Activated naive CD4-positive, alpha-beta T cell treated with anti-CD3 and anti-CD28 coated beads for 36 hours (primary cell): ENCODE measurements around the gene LUZP1. TPM values are rescaled to one million over a fixed set of nuclear protein-coding genes. Genes with fewer than 3 reads are reported as not detected.
"Not testable (repeated sequence)": the region's sequence is repeated elsewhere in the genome, so short reads cannot be mapped to it uniquely, and the experiment has no call there.

ENCODE experiments used
- CTCF ChIA-PET: fragments of 350-600 bp; sonication (Branson Sonifier 250); formaldehyde crosslinking; loops from one replicate; lab custom pipeline; 2021; ENCODE audit warnings: antibody characterized with exemption; lab: Charles Lee
- DNase-seq: peaks from one replicate; pipeline ENCODE4 v3.0.0-alpha.2; 2020
- H3K27ac Mint-ChIP-seq: one replicate; pipeline ENCODE4 v1.8.0; 2021; ENCODE audit warnings: mild to moderate bottlenecking, mixed read lengths
- H3K27me3 Mint-ChIP-seq: one replicate; pipeline ENCODE4 v1.8.0; 2021; ENCODE audit warnings: low read depth, mixed read lengths
- H3K36me3 Mint-ChIP-seq: one replicate; pipeline ENCODE4 v1.8.0; 2021; ENCODE audit warnings: low read depth, mixed read lengths
- H3K4me1 Mint-ChIP-seq: one replicate; pipeline ENCODE4 v1.8.0; 2021; ENCODE audit warnings: low read depth, mixed read lengths
- H3K4me3 Mint-ChIP-seq: one replicate; pipeline ENCODE4 v1.8.0; 2021; ENCODE audit warnings: mild to moderate bottlenecking, moderate library complexity, mixed read lengths
- H3K9me3 Mint-ChIP-seq: one replicate; pipeline ENCODE4 v1.8.0; 2021; ENCODE audit warnings: mixed read lengths
- intact Hi-C: fragments of 100-400 bp; cut with micrococcal nuclease; formaldehyde crosslinking; loops from one replicate; pipeline ENCODE4 v1.15.1; 2023
- total RNA-seq, 2 experiments: library from RNA; stranded (reverse); gene quantifications; one replicate each; pipeline ENCODE4 v1.2.3, GENCODE V29; 2021

The LUZP1 gene
- total RNA-seq, 2 experiments from 2014 or later, result 12.6 to 13.7 TPM

DNA sequence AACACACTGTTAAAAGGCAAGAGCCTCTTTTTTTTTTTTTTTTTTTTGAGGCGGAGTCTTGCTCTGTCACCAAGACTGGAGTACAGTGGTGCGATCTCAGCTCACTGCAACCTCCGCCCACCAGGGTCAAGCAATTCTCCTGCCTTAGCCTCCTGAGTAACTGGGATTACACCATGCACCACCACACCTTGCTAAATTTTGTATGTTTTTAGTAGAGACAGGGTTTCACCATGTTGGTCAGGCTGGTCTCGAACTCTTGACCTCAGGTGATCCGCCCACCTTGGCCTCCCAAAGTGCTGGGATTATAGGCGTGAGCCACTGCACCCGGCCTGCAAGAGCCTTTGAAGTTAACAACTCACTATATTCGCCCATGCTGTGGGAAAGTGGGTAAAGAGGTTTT, 39.1 kb upstream of the LUZP1 start:
- DNase-seq, H3K4me1 Mint-ChIP-seq, H3K4me3 Mint-ChIP-seq, CTCF ChIA-PET, intact Hi-C loops, H3K36me3 Mint-ChIP-seq, H3K27ac Mint-ChIP-seq, H3K9me3 Mint-ChIP-seq: not testable (repeated sequence)
- peaks cover 11% of the 10 kb centered on the region for H3K27me3 Mint-ChIP-seq

- Mint-ChIP-seq H3K4me3 (no peak overlapping the region), H3K9me3 (no peaks in the 10 kb centered on the region), H3K36me3 (no peaks in the 10 kb centered on the region), H3K27ac (no peak overlapping the region), H3K4me1 (no peaks in the 10 kb centered on the region), H3K27me3 (peaks cover 2% of the 10 kb centered on the region)
- intact Hi-C loops, result no loop called here
- DNase-seq, result no peak
- CTCF ChIA-PET, result interaction anchor here (0.6 kb wide), 1 partner anchor 351 kb away, joined by 3 read pairs; no protein-coding TSS in a partner anchor
These were observed 33.6 kb upstream of the LUZP1 start for GRCh38 chr1:23202263-23202749.

DNA sequence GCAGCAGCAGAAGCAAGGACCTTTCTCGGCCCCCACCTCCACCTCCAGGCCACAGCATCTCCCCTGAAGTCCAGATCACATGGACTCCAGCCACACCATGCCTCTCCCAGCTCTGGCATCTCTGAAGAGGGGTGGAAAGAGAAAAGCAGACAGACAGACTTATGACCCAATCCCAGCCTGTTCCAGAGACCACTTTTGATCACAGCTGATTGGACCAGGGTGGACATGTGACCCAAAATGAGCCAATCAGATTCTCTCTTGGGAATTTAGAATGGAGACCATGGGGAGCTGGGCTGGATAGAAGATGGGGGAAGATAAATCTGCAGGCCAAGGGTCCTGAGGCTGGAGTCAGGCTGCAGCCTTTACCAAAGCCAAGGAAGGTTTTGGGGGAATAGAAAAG, 32.2 kb upstream of the LUZP1 start:
- intact Hi-C loops, result no loop called here
- no peaks in the 10 kb centered on the region for H3K4me1 Mint-ChIP-seq
- CTCF ChIA-PET, result interaction anchor here (1.0 kb wide), 1 partner anchor 13 kb away, joined by 3 read pairs; no protein-coding TSS in a partner anchor
- no peak overlapping the region for H3K4me3 Mint-ChIP-seq
- no peak for DNase-seq
- H3K27me3 Mint-ChIP-seq, result peaks cover 2% of the 10 kb centered on the region
- H3K9me3 Mint-ChIP-seq, result no peaks in the 10 kb centered on the region
- H3K27ac Mint-ChIP-seq, result no peak overlapping the region
- H3K36me3 Mint-ChIP-seq, result no peaks in the 10 kb centered on the region

DNA sequence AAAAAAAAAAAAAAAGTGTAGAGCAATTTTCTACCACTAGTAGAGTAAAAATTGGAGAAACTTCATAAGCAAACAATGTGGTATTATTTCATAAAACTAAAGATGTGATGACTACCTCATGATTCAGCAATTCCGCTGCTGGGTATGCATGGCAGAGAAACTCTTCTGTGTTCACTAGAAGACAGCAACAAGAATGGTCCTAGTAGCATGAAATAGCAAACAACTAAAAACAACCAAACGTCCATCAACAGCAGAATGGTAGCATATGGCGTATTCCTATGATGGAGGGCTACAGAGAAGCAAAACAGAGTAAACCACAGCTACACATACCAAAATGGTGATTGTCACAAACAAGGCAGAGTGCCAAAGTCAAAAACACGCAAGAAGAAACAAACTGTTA, 29.7 kb upstream of the LUZP1 start:
- intact Hi-C loops, result no loop called here
- CTCF ChIA-PET, result no interaction called here
- no peak for DNase-seq
- no peaks in the 10 kb centered on the region for H3K4me1 Mint-ChIP-seq
- H3K9me3 Mint-ChIP-seq, result no peaks in the 10 kb centered on the region
- H3K4me3 Mint-ChIP-seq, result no peak overlapping the region
- peaks cover 4% of the 10 kb centered on the region for H3K27me3 Mint-ChIP-seq
- no peak overlapping the region for H3K27ac Mint-ChIP-seq
- H3K36me3 Mint-ChIP-seq, result no peaks in the 10 kb centered on the region

DNA sequence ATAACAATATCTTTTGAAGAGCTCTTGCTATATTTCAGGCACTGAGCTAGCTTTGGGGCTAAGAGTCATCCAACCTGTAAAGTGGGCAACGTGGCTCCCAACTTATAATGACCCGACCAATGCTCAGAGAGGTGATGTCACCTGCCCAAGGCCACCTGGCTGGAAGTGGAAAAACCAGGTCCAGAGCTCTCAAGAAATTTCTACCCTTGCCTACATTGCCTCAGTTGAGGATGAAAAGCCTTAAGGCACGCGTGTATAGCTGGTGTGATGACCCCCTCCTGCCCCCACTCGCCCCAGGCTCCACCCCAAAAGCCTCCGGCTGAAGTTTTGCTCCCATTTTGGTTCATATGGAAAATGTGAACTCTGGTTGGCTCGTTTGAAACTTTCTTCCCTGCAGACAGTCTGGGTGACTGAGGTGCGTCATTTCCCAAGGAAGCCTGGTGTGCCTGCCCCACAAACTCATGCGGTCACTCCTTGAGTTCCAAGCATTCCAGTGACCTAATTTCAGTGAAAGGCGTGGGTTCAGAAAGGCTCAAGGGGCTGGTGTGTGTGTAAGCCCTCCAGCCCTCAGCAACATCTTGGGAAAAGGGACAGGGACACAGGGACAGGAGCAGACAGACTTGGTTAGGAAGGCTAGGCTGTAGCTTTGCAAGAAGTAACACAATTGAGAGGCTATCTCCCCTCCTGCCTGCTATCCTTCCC, 28.1 kb upstream of the LUZP1 start:
- no peak overlapping the region for H3K4me3 Mint-ChIP-seq
- H3K9me3 Mint-ChIP-seq, result no peaks in the 10 kb centered on the region
- no peak for DNase-seq
- peaks cover 4% of the 10 kb centered on the region for H3K27me3 Mint-ChIP-seq
- H3K4me1 Mint-ChIP-seq, result no peaks in the 10 kb centered on the region
- H3K36me3 Mint-ChIP-seq, result no peaks in the 10 kb centered on the region
- intact Hi-C loops, result no loop called here
- no peak overlapping the region for H3K27ac Mint-ChIP-seq
- CTCF ChIA-PET, result interaction anchor here (0.8 to 3.6 kb wide), 2 partner anchors 12 to 99 kb away, joined by 3 to 37 read pairs; no protein-coding TSS in a partner anchor

GRCh38 chr1:23194119-23194984, 25.7 kb upstream of the LUZP1 start:
- no peak for DNase-seq
- Mint-ChIP-seq H3K27ac (no peak overlapping the region), H3K4me3 (no peak overlapping the region), H3K27me3 (peaks cover 4% of the 10 kb centered on the region), H3K36me3 (no peaks in the 10 kb centered on the region), H3K9me3 (no peaks in the 10 kb centered on the region), H3K4me1 (no peaks in the 10 kb centered on the region)
- intact Hi-C loops, result no loop called here
- CTCF ChIA-PET, result interaction anchor here (0.5 to 3.6 kb wide), 6 partner anchors 10 to 99 kb away, joined by 3 to 37 read pairs (median 4); partner anchors contain the start of gene HTR1D

GRCh38 chr1:23193391-23194118, 24.9 kb upstream of the LUZP1 start:
- Mint-ChIP-seq H3K27ac (no peak overlapping the region), H3K36me3 (no peaks in the 10 kb centered on the region), H3K9me3 (no peaks in the 10 kb centered on the region), H3K4me1 (no peaks in the 10 kb centered on the region), H3K27me3 (peaks cover 4% of the 10 kb centered on the region), H3K4me3 (no peak overlapping the region)
- intact Hi-C loops, result no loop called here
- no peak for DNase-seq
- CTCF ChIA-PET, result no interaction called here

- no peak for DNase-seq
- H3K4me1 Mint-ChIP-seq, result no peaks in the 10 kb centered on the region
- H3K9me3 Mint-ChIP-seq, result no peaks in the 10 kb centered on the region
- H3K27me3 Mint-ChIP-seq, result peaks cover 4% of the 10 kb centered on the region
- H3K4me3 Mint-ChIP-seq, result no peak overlapping the region
- CTCF ChIA-PET, result interaction anchor here (0.6 to 1.9 kb wide), 4 partner anchors 23 to 213 kb away, joined by 4 to 5 read pairs (median 4); no protein-coding TSS in a partner anchor
- intact Hi-C loops, result no loop called here
- no peaks in the 10 kb centered on the region for H3K36me3 Mint-ChIP-seq
- no peak overlapping the region for H3K27ac Mint-ChIP-seq
These were observed 22.5 kb upstream of the LUZP1 start for GRCh38 chr1:23191199-23191598.

GRCh38 chr1:23188936-23189452, 20.3 kb upstream of the LUZP1 start:
- H3K36me3 Mint-ChIP-seq, H3K27me3 Mint-ChIP-seq: not testable (repeated sequence)
- CTCF ChIA-PET, result interaction anchor here (8.7 kb wide), 1 partner anchor 91 kb away, joined by 404 read pairs; no protein-coding TSS in a partner anchor

GRCh38 chr1:23188434-23188884, 19.8 kb upstream of the LUZP1 start:
- intact Hi-C loops, result no loop called here
- CTCF ChIA-PET, result interaction anchor here (8.7 kb wide), 1 partner anchor 91 kb away, joined by 404 read pairs; no protein-coding TSS in a partner anchor
- Mint-ChIP-seq H3K4me1 (peaks cover 3% of the 10 kb centered on the region), H3K27ac (no peak overlapping the region), H3K9me3 (no peaks in the 10 kb centered on the region), H3K27me3 (peaks cover 2% of the 10 kb centered on the region), H3K4me3 (no peak overlapping the region), H3K36me3 (no peaks in the 10 kb centered on the region)
- DNase-seq, result no peak

More at GRCh38 chr1:23188936-23189452, 20.3 kb upstream of the LUZP1 start:
- H3K27ac Mint-ChIP-seq, H3K4me3 Mint-ChIP-seq, H3K9me3 Mint-ChIP-seq, DNase-seq, intact Hi-C loops, H3K4me1 Mint-ChIP-seq: not testable (repeated sequence)

DNA sequence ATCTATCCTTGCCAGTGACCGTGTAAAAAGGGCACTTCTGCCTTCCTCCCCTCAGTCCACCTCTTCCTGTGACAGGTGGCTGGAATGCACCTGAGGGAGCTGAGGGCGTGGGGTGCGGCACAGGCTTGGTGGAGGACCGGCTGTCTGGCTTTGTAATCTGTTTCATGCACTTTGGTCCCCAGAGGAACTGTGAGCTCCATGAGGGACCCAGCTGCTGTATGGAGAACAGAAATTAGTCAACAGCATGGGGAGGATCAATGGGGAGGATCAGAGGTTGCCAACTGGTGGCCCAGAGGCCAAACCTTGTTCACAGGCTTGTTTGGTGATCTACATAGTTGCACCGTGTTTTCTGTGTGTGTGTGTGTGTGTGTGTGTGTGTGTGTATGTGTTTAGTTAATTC, 19.0 kb upstream of the LUZP1 start:
- H3K4me3 Mint-ChIP-seq, result no peak overlapping the region
- peaks cover 3% of the 10 kb centered on the region for H3K4me1 Mint-ChIP-seq
- H3K36me3 Mint-ChIP-seq, result no peaks in the 10 kb centered on the region
- no peak overlapping the region for H3K27ac Mint-ChIP-seq
- intact Hi-C loops, result no loop called here
- CTCF ChIA-PET, result interaction anchor here (8.7 kb wide), 1 partner anchor 90 kb away, joined by 404 read pairs; no protein-coding TSS in a partner anchor
- H3K27me3 Mint-ChIP-seq, result peaks cover 2% of the 10 kb centered on the region
- DNase-seq, result no peak
- no peaks in the 10 kb centered on the region for H3K9me3 Mint-ChIP-seq
